Activated CD4-positive, CD25-positive, alpha-beta regulatory T cell (primary cell): ENCODE data around the gene CLEC17A.

Source experiments
- DNase-seq, 4 experiments: peaks; one replicate each; lab custom pipeline; 2025; lab: John Stamatoyannopoulos, UW

The CLEC17A gene

DNA sequence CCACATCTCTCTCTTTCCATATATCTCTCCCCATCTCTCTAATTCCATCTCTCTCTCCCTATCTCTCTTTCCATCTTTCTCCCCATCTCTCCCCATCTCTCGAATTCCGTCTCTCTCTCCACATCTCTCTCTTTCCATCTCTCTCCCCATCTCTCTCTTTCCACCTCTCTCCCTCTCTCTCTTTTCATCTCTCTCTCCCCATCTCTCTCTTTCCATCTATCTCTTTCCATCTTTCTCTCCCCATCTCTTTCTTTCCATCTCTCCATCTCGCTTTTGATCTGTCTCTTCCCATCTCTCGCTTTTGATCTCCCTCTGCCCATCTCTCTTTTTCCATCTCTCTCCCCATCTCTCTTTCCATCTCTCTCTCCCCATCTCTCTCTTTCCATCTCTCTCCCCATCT, 66.1 kb downstream of the CLEC17A start:
- DNase-seq, result no peak

DNA sequence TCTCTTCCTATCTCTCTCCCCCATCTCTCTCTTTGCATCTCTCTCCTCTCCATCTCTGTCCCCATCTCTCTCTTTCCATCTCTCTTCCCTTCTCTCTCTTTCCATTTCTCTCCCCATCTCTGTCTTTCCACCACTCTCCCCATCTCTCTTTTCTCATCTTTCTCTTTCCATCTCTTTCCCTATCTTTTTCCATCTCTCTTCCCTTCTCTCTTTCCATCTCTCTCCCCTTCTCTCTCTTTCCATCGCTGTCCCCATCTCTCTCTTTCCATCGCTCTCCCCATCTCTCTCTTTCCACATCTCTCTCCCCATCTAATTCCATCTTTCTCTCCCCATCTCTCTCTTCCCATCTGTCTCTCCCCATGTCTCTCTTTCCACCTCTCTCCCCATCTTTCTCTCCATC, 67.3 kb downstream of the CLEC17A start:
- DNase-seq, result no peak

DNA sequence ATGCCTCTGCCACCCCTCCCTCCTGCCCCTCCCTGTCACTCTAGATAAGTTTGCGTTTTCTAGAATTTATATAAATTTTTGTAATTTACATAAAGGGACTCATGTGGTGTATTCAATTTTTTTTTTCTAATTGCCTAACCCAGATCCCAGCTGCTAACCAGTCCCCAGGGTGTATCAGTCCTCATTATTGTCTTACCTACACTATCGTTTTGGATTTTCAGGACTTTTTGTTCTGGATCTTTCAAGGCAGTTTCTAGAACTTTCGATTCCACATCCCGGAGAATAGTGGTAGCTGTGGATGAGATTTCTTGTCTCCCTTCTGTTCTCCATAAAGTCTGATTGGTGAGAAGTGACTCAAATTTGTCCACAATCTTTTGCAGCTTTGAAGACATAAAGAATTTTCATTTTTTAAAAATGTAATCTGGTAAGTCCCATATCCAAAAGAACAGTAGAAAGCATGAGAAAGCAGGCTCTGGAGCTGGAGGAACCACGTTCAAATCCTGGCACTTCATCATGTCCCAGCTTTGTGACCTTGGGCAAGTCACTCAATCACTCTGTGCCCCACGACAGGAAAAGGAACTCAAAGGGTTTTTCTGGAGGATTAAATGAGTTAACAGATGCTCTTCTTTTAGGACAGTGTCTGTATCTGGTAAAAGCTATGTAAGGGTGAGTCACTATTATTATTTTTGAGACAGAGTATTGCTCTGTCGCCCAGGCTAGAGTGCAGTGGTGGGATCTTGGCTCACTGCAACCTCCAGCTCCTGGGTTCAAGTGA, 72.1 kb downstream of the CLEC17A start:
- DNase-seq, result no peak

DNA sequence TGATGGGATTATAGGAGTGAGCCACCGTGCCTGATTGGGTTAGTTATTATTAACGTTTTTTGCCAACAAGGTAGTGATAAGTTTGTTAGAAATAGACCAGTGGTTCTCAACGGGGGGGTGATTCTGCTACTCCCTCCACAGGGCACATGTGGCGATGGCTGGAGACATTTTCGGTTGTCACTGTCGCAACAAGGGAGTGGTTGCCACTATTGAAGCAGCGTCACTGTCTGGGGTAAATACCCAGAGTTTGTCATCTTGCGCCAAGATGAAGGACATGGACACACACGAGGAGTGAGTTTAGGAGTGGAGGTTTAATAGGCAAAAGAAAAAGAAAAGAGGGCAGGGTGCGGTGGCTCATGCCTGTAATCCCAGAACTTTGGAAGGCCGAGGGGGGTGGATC, 72.8 kb downstream of the CLEC17A start:
- no peak for DNase-seq

DNA sequence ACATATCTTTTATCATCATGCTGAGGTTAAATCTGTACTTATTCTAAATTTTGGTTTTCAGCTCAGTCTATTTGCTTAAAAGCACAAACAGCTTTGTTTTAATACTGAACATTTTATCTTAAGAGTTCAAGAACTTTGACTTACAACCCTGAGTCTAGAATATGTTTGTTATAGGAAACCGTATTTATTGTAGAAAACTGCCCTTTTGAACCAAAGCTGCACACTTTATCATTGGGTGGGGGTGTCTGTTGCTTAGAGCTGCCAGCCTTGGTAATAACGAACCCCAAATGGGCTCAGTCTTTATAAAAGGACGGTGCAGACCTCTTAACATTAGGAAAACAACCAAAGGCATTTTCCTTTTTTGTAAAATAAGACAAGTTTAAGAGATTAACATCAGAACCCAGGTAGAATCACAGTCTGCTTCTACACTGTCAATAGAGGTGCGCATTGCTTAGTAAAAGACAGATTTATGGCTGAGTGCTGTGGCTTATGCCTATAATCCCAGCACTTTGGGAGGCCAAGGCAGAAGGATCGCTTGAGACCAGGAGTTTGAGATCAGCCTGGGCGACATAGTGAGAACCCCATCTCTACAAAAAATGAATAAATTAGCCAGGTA, 77.1 kb downstream of the CLEC17A start:
- DNase-seq, result no peak

DNA sequence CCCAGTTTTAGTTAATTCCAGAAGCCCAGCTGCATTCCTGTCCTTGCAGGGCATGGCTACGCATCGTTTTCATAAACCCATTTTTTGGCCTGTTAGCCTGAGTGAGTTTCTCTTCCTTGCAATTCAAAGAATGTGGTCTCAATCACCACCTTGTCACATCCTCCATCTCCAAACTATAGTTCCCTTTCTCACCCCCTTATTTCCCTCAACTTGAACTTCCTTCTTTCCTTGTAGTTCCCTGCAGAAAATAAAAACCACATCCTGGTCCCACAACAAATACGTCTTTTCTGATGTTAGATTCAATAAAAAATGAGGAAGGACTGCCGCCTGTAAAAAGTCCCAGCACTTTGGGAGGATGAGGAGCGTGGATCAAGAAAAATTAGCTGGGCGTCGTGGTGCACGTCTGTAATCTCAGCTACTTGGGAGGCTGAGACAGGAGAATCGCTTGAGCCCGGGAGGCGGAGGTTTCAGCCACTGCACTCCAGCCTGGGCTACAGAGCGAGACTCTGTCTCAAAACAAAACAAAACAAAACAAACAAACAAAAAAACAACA, 78.6 kb downstream of the CLEC17A start:
- DNase-seq, result no peak
